ENCODE results near the gene ATF7IP2.
"Not testable (repeated sequence)": the region's sequence is repeated elsewhere in the genome, so short reads cannot be mapped to it uniquely, and the experiment has no call there.

The ATF7IP2 gene

GRCh38 chr16:10391339-10391738 lies 5.5 kb downstream of the ATF7IP2 start:
- no peak for TF ChIP-seq CTCF (IDR thresholded peaks at IDR 0.05; ENCODE audit: control extremely low read depth, extremely low read depth, low read depth, missing control alignments)
- DNase-seq (ENCODE audit: extremely low spot score): no peak
- ChIA-PET CTCF (interaction anchor here (1.0 to 1.3 kb wide), 2 partner anchors 19 to 27 kb away, joined by 3 to 4 read pairs; no protein-coding TSS in a partner anchor), POLR2A (no interaction called here)

GRCh38 chr16:10402975-10403374 lies 17.1 kb downstream of the ATF7IP2 start:
- ChIA-PET CTCF (interaction anchor here (1.4 kb wide), 1 partner anchor 57 kb away, joined by 3 read pairs; no protein-coding TSS in a partner anchor), POLR2A (no interaction called here)
- TF ChIP-seq CTCF (IDR thresholded peaks at IDR 0.05; ENCODE audit: control extremely low read depth, extremely low read depth, low read depth, missing control alignments): no peak
- DNase-seq (ENCODE audit: extremely low spot score): no peak

- no peak for DNase-seq (ENCODE audit: extremely low spot score)
- ChIA-PET CTCF (no interaction called here), POLR2A (no interaction called here)
- TF ChIP-seq CTCF (IDR thresholded peaks at IDR 0.05; ENCODE audit: control extremely low read depth, extremely low read depth, low read depth, missing control alignments): no peak
Measured at GRCh38 chr16:10405386-10405939, 19.6 kb downstream of the ATF7IP2 start.

- POLR2A ChIA-PET: no interaction called here
- no peak for DNase-seq (ENCODE audit: extremely low spot score)
- CTCF ChIA-PET: interaction anchor here (1.1 kb wide), 1 partner anchor 25 kb away, joined by 3 read pairs; no protein-coding TSS in a partner anchor
- no peak for TF ChIP-seq CTCF (IDR thresholded peaks at IDR 0.05; ENCODE audit: control extremely low read depth, extremely low read depth, low read depth, missing control alignments)
Measured at GRCh38 chr16:10408824-10409381, 23.0 kb downstream of the ATF7IP2 start.

GRCh38 chr16:10409713-10410112 lies 23.9 kb downstream of the ATF7IP2 start:
- DNase-seq (ENCODE audit: extremely low spot score); POLR2A ChIA-PET: not testable (repeated sequence)
- CTCF ChIA-PET: interaction anchor here (1.1 to 1.3 kb wide), 2 partner anchors 19 to 24 kb away, joined by 3 read pairs; no protein-coding TSS in a partner anchor

GRCh38 chr16:10410469-10410868 lies 24.6 kb downstream of the ATF7IP2 start:
- CTCF ChIA-PET: interaction anchor here (1.1 to 1.3 kb wide), 2 partner anchors 20 to 23 kb away, joined by 3 read pairs; no protein-coding TSS in a partner anchor
- DNase-seq (ENCODE audit: extremely low spot score): no peak
- POLR2A ChIA-PET: no interaction called here

More at GRCh38 chr16:10410469-10410868, 24.6 kb downstream of the ATF7IP2 start:
- no peak for TF ChIP-seq CTCF (IDR thresholded peaks at IDR 0.05; ENCODE audit: control extremely low read depth, extremely low read depth, low read depth, missing control alignments)
